Measurements from ENCODE around the gene RYR2. TPM values are rescaled to one million over a fixed set of nuclear protein-coding genes. Genes with fewer than 3 reads are reported as not detected.

Gene RYR2
- polyA plus RNA-seq, 1 of the 3 experiments (the other 2 are of a cell fraction), result under 0.01 TPM

- H3K27me3 ChIP-seq (ENCODE audit: insufficient read depth), result no peaks in the 10 kb centered on the region
- POLR2A ChIA-PET, result interaction anchor here (0.6 kb wide), 1 partner anchor 523 kb away, joined by 3 read pairs; no protein-coding TSS in a partner anchor
- TF ChIP-seq CTCF (IDR thresholded peaks at IDR 0.05) (peak; percentile 76), RAD21 (IDR thresholded peaks at IDR 0.05; ENCODE audit: low read length) (peak; percentile 73), SMC3 (IDR thresholded peaks at IDR 0.05; ENCODE audit: low read depth, low read length) (peak; percentile 32; the same call in 1 of the 2 replicates), NFIC (IDR thresholded peaks at IDR 0.05; ENCODE audit: borderline replicate concordance) (no peak)
- no peaks in the 10 kb centered on the region for H3K4me1 ChIP-seq (ENCODE audit: control insufficient read depth in 1 of 2, insufficient read depth in 2 of 2, low read depth in 1 of 2, low read length in 1 of 2)
- no peak overlapping the region for H3K4me3 ChIP-seq (ENCODE audit: low read depth in 2 of 2, low read length in 1 of 2)
- DNase-seq, result peak; percentile 39
- 28% methylated on average over 4 of the region's 4 CpGs for WGBS (ENCODE audit: low lambda C conversion rate)
- no peak overlapping the region for H3K27ac ChIP-seq (ENCODE audit: low read depth in 2 of 2, low read length in 1 of 2)
- no peaks in the 10 kb centered on the region for H3K9me2 ChIP-seq
- H2AFZ ChIP-seq (ENCODE audit: low read depth), result 0 out of 2 replicates have a peak overlapping the region, but pooled peaks have one; percentile 35
- H3K36me3 ChIP-seq (replicated peaks in 1 of 2; ENCODE audit: control insufficient read depth in 1 of 2, insufficient read depth in 2 of 2, low read length in 1 of 2), result no peaks in the 10 kb centered on the region
- H4K20me1 ChIP-seq (ENCODE audit: insufficient read depth), result no peaks in the 10 kb centered on the region
- no peaks in the 10 kb centered on the region for H3K79me2 ChIP-seq (ENCODE audit: insufficient read depth)
- H3F3A ChIP-seq (replicated peaks; ENCODE audit: insufficient read depth), result no peaks in the 10 kb centered on the region
- no peak overlapping the region for H3K4me2 ChIP-seq
- H3K9ac ChIP-seq, result no peak overlapping the region
- CTCF ChIA-PET, result interaction anchor here (0.5 to 2.7 kb wide), 37 partner anchors 8 to 1456 kb away, joined by 3 to 19 read pairs (median 4); partner anchors contain the start of genes HEATR1 and RYR2
- no peaks in the 10 kb centered on the region for H3K9me3 ChIP-seq
These were observed 520.3 kb downstream of the RYR2 start for GRCh38 chr1:237562242-237562823.

GRCh38 chr1:237565236-237565635 is 523.3 kb downstream of the RYR2 start:
- Histone ChIP-seq H2AFZ (ENCODE audit: low read depth) (no peak overlapping the region), H3K9ac (no peak overlapping the region), H3K9me2 (no peaks in the 10 kb centered on the region), H4K20me1 (ENCODE audit: insufficient read depth) (no peaks in the 10 kb centered on the region), H3K4me2 (no peak overlapping the region), H3K79me2 (ENCODE audit: insufficient read depth) (no peaks in the 10 kb centered on the region), H3K36me3 (replicated peaks in 1 of 2; ENCODE audit: control insufficient read depth in 1 of 2, insufficient read depth in 2 of 2, low read length in 1 of 2) (no peaks in the 10 kb centered on the region), H3K4me1 (ENCODE audit: control insufficient read depth in 1 of 2, insufficient read depth in 2 of 2, low read depth in 1 of 2, low read length in 1 of 2) (no peaks in the 10 kb centered on the region), H3K27me3 (ENCODE audit: insufficient read depth) (no peaks in the 10 kb centered on the region), H3F3A (replicated peaks; ENCODE audit: insufficient read depth) (no peaks in the 10 kb centered on the region), H3K27ac (ENCODE audit: low read depth in 2 of 2, low read length in 1 of 2) (no peak overlapping the region), H3K9me3 (0 out of 2 replicates have a peak, but pooled peaks cover 8% of the 10 kb centered on the region), H3K4me3 (ENCODE audit: low read depth in 2 of 2, low read length in 1 of 2) (no peak overlapping the region)
- POLR2A ChIA-PET, result no interaction called here
- CTCF ChIA-PET, result interaction anchor here (0.7 to 1.3 kb wide), 2 partner anchors 11 to 179 kb away, joined by 3 read pairs; no protein-coding TSS in a partner anchor
- TF ChIP-seq MAX (IDR thresholded peaks at IDR 0.05; ENCODE audit: low read depth), result no peak
- TF ChIP-seq, protein P1, sequence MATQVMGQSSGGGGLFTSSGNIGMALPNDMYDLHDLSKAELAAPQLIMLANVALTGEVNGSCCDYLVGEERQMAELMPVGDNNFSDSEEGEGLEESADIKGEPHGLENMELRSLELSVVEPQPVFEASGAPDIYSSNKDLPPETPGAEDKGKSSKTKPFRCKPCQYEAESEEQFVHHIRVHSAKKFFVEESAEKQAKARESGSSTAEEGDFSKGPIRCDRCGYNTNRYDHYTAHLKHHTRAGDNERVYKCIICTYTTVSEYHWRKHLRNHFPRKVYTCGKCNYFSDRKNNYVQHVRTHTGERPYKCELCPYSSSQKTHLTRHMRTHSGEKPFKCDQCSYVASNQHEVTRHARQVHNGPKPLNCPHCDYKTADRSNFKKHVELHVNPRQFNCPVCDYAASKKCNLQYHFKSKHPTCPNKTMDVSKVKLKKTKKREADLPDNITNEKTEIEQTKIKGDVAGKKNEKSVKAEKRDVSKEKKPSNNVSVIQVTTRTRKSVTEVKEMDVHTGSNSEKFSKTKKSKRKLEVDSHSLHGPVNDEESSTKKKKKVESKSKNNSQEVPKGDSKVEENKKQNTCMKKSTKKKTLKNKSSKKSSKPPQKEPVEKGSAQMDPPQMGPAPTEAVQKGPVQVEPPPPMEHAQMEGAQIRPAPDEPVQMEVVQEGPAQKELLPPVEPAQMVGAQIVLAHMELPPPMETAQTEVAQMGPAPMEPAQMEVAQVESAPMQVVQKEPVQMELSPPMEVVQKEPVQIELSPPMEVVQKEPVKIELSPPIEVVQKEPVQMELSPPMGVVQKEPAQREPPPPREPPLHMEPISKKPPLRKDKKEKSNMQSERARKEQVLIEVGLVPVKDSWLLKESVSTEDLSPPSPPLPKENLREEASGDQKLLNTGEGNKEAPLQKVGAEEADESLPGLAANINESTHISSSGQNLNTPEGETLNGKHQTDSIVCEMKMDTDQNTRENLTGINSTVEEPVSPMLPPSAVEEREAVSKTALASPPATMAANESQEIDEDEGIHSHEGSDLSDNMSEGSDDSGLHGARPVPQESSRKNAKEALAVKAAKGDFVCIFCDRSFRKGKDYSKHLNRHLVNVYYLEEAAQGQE (IDR thresholded peaks at IDR 0.05; ENCODE audit: low read depth, low read length), result no peak
- no peak for TF ChIP-seq CHD2 (IDR thresholded peaks at IDR 0.05; ENCODE audit: low read length, partially characterized antibody)
- no peak for TF ChIP-seq ELF1 (IDR thresholded peaks at IDR 0.05)
- no peak for TF ChIP-seq GABPA (IDR thresholded peaks at IDR 0.05; ENCODE audit: low read depth)
- no peak for TF ChIP-seq PBX3 (IDR thresholded peaks at IDR 0.05)
- no peak for TF ChIP-seq MEF2A (IDR thresholded peaks at IDR 0.05; ENCODE audit: borderline replicate concordance, low read depth)
- no peak for TF ChIP-seq RFX5 (IDR thresholded peaks at IDR 0.05; ENCODE audit: low read length)
- no peak for DNase-seq
- 47% methylated on average over 7 of the region's 7 CpGs for WGBS (ENCODE audit: low lambda C conversion rate)

All from SK-N-SH (cell line).